Mesothelial cell of epicardium (in vitro differentiated cells): ENCODE measurements around the gene SRPK2. TPM values are rescaled to one million over a fixed set of nuclear protein-coding genes. Genes with fewer than 3 reads are reported as not detected.
"Not testable (repeated sequence)": the region's sequence is repeated elsewhere in the genome, so short reads cannot be mapped to it uniquely, and the experiment has no call there.

ENCODE experiments used
- DNase-seq, 2 experiments: peaks; one replicate each; pipeline ENCODE4 v3.0.0; 2021; ENCODE audit warnings: low spot score in 2 of 2; ENCODE audit not compliant: unreplicated experiment in 2 of 2
- H3K27ac Mint-ChIP-seq: 2 replicates; pipeline ENCODE4 v1.8.0; 2021; ENCODE audit warnings: mixed read lengths
- H3K27me3 Mint-ChIP-seq: 2 replicates; pipeline ENCODE4 v1.8.0; 2021; ENCODE audit warnings: low read depth, mixed read lengths
- H3K36me3 Mint-ChIP-seq: 2 replicates; pipeline ENCODE4 v1.8.0; 2021; ENCODE audit warnings: mixed read lengths
- H3K4me1 Mint-ChIP-seq: 2 replicates; pipeline ENCODE4 v1.8.0; 2021; ENCODE audit warnings: mixed read lengths
- H3K4me3 Mint-ChIP-seq: 2 replicates; pipeline ENCODE4 v1.8.0; 2021; ENCODE audit warnings: mild to moderate bottlenecking, moderate library complexity, mixed read lengths
- H3K9me3 Mint-ChIP-seq: 2 replicates; pipeline ENCODE4 v1.8.0; 2021; ENCODE audit warnings: mixed read lengths
- total RNA-seq: library from RNA; stranded (reverse); gene quantifications from 3 replicates; pipeline ENCODE4 v1.2.1, GENCODE V29; 2021
- TF ChIP-seq, protein P1 (sequence below): fragments of 200-600 bp; sonication (generic); IDR thresholded peaks from one replicate; pipeline ENCODE4 v1.5.0; 2021; ENCODE audit warnings: antibody characterized with exemption; ENCODE audit not compliant: unreplicated experiment

Gene SRPK2
- total RNA-seq, 1 donor from 2014 or later, result 51.4 TPM

DNA sequence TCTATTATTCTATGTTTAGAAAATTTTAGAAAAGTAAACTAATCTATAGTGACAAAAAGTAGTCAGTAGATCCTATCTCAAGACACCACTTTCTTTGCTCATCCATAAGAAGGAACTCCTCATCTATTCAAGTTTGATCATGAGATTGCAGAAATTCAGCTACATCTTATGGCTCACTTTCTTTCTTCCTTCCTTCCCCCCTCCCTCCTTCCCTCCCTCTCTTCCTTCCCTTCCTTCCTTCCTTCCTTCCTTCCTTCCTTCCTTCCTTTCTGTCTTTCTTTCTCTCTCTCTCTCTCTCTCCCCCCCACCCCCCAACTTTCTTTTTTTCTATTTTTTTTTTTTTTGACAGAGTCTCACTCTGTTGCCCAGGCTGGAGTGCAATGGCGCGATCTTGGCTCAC is 35.3 kb upstream of the SRPK2 start:
- H3K27ac Mint-ChIP-seq, result no peak overlapping the region
- peaks cover 3% of the 10 kb centered on the region for H3K9me3 Mint-ChIP-seq
- H3K4me3 Mint-ChIP-seq, result no peak overlapping the region
- no peaks in the 10 kb centered on the region for H3K4me1 Mint-ChIP-seq
- DNase-seq, result no peak
- no peaks in the 10 kb centered on the region for H3K36me3 Mint-ChIP-seq
- H3K27me3 Mint-ChIP-seq, result peaks cover 9% of the 10 kb centered on the region
- TF ChIP-seq, protein P1, sequence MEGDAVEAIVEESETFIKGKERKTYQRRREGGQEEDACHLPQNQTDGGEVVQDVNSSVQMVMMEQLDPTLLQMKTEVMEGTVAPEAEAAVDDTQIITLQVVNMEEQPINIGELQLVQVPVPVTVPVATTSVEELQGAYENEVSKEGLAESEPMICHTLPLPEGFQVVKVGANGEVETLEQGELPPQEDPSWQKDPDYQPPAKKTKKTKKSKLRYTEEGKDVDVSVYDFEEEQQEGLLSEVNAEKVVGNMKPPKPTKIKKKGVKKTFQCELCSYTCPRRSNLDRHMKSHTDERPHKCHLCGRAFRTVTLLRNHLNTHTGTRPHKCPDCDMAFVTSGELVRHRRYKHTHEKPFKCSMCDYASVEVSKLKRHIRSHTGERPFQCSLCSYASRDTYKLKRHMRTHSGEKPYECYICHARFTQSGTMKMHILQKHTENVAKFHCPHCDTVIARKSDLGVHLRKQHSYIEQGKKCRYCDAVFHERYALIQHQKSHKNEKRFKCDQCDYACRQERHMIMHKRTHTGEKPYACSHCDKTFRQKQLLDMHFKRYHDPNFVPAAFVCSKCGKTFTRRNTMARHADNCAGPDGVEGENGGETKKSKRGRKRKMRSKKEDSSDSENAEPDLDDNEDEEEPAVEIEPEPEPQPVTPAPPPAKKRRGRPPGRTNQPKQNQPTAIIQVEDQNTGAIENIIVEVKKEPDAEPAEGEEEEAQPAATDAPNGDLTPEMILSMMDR, result no peak

DNA sequence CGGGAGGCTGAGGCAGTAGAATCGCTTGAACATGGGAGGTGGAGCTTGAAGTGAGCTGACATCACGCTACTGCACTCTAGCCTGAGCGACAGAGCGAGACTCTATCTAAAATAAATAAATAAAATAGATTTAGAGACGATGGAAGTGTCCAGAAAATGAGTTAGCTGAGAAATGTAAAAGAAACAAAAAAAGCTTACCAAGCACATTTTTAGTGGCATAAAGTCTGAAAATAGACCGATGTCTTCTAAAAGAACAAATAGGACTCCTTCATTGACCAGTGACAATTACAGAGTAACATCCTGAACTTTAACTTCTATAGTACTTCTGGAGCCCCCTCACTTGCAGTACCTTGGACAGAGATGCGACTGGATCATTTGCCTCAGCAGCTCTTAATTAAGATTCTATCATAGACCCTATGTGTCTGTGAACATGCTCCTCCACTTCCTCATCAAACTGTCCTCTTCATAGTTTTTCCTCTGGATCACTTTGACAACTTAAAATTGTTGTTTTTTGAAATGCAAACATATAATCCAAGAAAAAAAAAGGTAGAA is 25.2 kb upstream of the SRPK2 start:
- H3K27me3 Mint-ChIP-seq, result no peaks in the 10 kb centered on the region
- H3K4me3 Mint-ChIP-seq, result no peak overlapping the region
- TF ChIP-seq, protein P1, result no peak
- H3K36me3 Mint-ChIP-seq, result no peaks in the 10 kb centered on the region
- H3K27ac Mint-ChIP-seq, result no peak overlapping the region
- no peak for DNase-seq
- H3K4me1 Mint-ChIP-seq, result no peaks in the 10 kb centered on the region
- no peaks in the 10 kb centered on the region for H3K9me3 Mint-ChIP-seq

DNA sequence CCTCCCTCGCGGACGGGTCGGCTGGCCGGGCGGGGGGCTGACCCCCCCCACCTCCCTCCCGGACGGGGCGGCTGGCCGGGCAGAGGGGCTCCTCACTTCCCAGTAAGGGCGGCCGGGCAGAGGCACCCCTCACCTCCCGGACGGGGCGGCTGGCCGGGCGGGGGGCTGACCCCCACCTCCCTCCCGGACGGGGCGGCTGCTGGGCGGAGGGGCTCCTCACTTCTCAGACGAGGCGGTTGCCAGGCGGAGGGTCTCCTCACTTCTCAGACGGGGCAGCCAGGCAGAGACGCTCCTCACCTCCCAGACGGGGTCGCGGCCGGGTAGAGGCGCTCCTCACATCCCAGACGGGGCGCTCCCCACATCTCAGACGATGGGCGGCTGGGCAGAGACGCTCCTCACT is 22.1 kb upstream of the SRPK2 start:
- H3K36me3 Mint-ChIP-seq, H3K27me3 Mint-ChIP-seq, H3K4me1 Mint-ChIP-seq, H3K9me3 Mint-ChIP-seq, H3K4me3 Mint-ChIP-seq, H3K27ac Mint-ChIP-seq, DNase-seq: not testable (repeated sequence)

DNA sequence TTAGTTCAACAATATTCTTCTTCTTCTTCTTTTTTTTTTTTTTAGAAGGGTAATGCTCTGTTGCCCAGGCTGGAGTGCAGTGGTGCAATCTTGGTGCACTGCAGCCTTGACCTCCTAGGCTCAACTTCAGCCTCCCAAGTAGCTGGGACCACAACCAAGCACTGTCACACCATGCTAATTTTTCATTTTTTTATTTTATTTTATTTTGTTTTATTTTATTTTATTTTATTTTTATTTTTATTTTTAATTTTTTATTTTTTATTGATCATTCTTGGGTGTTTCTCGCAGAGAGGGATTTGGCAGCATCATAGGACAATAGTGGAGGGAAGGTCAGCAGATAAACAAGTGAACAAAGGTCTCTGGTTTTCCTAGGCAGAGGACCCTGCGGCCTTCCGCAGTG is 21.1 kb upstream of the SRPK2 start:
- H3K36me3 Mint-ChIP-seq, result not testable (repeated sequence)

DNA sequence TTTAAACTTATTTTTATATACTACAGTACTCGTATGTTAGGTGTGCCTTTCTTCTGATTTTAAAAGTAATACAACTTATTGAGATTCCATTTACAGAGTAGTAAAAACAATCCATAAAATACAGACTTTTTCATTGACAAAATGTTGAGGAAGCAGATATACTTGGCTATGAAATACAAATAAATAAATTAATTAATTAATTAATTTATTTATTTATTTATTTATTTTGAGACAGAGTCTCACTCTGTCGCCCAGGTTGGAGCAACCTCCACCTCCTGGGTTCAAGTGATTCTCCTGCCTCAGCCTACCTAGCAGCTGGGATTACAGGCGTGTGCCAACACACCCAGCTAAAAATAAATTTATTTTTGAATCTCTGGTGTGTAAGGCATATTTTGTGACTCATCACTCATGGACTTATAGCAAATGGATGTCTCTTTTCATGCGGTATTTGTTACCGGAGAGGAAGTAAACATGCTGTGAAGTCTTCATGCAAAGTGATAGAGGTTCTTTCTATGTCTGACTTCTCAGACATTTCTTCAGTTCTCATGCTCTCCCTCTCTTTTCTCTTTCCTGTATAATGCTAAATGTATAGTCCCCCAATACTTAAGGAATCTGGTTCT is 20.2 kb upstream of the SRPK2 start:
- Mint-ChIP-seq H3K4me1 (no peaks in the 10 kb centered on the region), H3K4me3 (no peak overlapping the region), H3K27me3 (no peaks in the 10 kb centered on the region), H3K27ac (no peak overlapping the region), H3K9me3 (no peaks in the 10 kb centered on the region), H3K36me3 (no peaks in the 10 kb centered on the region)
- TF ChIP-seq, protein P1, result no peak
- no peak for DNase-seq

More for the DNA sequence above, 21.1 kb upstream of the SRPK2 start:
- not testable (repeated sequence) for H3K27me3 Mint-ChIP-seq, H3K27ac Mint-ChIP-seq, DNase-seq, H3K4me3 Mint-ChIP-seq, H3K9me3 Mint-ChIP-seq, H3K4me1 Mint-ChIP-seq

DNA sequence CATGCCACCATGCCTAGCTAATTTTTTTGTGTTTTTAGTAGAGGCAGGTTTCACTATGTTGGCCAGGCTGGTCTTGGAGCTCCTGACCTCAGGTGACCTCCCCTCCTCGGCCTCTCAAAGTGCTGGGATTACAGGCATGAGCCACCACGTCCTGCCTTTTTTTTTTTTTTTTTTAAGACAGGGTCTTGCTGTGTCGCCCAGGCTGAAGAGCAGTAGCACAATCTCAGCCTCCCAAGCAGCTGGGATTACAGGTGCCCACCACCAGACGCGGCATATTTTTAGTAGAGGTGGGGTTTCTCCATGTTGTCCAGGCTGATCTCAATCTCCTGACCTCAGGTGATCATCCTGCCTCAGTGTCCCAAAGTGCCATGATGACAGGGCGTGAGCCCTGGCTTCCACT is 14.4 kb upstream of the SRPK2 start:
- H3K4me3 Mint-ChIP-seq, result no peak overlapping the region
- DNase-seq, result no peak
- H3K27ac Mint-ChIP-seq, result no peak overlapping the region
- H3K36me3 Mint-ChIP-seq, result no peaks in the 10 kb centered on the region
- no peaks in the 10 kb centered on the region for H3K27me3 Mint-ChIP-seq
- H3K4me1 Mint-ChIP-seq, result peaks cover 4% of the 10 kb centered on the region
- TF ChIP-seq, protein P1, result no peak
- no peaks in the 10 kb centered on the region for H3K9me3 Mint-ChIP-seq
